HG02870 (cell line): Measurements from ENCODE around the gene HERPUD1.
"Not testable (repeated sequence)": the region's sequence is repeated elsewhere in the genome, so short reads cannot be mapped to it uniquely, and the experiment has no call there.

Experiments
- ATAC-seq: cut with Tn5 transposase; IDR thresholded peaks from one replicate; pipeline ENCODE4 v1.9.1; 2021; ENCODE audit warnings: mild to moderate bottlenecking, moderate library complexity; ENCODE audit not compliant: unreplicated experiment

Gene HERPUD1

GRCh38 chr16:56933828-56934598 is 2.1 kb downstream of the HERPUD1 start:
- no peak for ATAC-seq

- ATAC-seq = not testable (repeated sequence)
Measured at GRCh38 chr16:56934599-56935145, 2.7 kb downstream of the HERPUD1 start.

GRCh38 chr16:56935201-56935600 is 3.3 kb downstream of the HERPUD1 start:
- ATAC-seq = no peak

GRCh38 chr16:56936491-56936890 is 4.5 kb downstream of the HERPUD1 start:
- ATAC-seq = no peak

DNA sequence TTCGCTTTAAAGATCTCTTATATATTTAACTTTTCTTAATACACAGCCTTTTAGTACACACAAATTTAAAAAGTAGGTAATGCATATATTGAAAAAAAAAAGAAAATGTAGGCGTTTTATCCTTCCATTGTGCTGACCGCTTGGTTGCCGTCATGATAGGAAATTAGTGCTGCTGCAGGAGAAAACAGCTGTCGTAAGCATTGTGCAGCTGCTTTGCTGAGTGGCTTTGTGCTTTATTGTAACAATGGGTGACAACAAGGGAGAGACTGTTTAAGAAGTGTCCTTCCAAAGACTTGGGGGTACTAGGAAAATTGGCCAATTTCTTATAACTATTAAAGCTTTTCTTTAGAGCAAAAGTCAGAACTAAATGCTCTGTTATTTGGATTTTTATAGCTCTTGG is 5.0 kb downstream of the HERPUD1 start:
- ATAC-seq = no peak

DNA sequence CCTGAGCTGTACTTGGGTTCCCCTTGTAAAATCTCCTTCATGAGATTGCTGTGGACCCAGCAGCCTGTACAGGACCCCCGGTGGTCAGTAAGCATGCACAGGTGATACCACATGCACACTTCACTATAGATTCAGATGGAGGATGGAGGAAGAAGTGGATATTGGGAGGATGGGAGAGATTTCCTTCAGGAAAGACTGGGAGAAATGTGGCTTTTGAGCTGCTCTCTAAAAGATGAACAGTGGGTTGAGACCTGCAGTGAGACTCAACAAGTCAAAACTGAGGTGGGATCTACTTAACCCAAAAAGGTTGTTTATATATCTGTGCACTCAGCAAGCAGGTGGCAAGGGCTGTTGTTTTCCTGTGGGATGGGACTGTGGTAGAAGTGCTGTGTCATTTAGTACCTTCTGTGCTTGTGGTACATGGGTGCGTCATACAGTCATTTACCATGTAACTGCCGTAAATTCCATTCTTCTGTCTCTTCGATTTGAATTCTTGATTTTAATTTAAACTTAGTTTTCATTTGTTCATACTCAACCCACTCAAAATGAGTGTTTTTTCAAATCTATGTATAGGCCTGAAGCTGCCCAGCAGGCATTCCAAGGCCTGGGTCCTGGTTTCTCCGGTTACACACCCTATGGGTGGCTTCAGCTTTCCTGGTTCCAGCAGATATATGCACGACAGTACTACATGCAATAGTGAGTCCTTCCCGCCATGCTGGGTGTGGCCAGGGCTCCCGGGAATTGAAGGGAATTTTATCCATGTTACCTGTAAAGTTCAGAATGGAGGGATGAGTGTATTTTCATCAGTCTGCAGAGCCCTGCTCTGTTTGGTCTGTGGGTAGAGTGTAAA is 6.9 kb downstream of the HERPUD1 start:
- ATAC-seq = no peak

DNA sequence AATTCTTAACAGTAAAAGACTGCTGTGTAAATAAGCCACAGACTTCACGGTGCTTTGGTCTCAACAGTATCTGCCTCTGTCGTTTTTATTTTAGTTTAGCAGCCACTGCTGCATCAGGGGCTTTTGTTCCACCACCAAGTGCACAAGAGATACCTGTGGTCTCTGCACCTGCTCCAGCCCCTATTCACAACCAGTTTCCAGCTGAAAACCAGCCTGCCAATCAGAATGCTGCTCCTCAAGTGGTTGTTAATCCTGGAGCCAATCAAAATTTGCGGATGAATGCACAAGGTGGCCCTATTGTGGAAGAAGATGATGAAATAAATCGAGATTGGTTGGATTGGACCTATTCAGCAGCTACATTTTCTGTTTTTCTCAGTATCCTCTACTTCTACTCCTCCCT is 7.9 kb downstream of the HERPUD1 start:
- ATAC-seq = no peak

DNA sequence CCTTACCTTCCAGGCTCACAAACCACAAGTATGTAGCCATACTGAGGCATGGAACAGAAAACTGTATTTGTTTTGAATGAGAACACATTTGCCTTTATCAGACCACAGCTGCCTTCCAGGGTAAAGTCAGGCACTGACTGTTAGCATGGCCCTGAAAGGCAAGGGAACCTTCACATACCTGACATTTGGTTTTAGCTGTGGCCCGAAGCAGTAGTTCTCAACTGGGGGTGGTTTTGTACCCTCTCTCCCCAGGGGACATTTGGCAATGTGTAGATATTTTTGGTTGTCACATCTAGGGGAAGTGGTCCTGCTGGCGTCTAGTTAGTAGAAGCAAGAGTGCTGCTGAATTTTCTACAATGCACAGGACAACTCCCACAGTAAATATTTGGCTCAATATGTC is 9.2 kb downstream of the HERPUD1 start:
- ATAC-seq = no peak

DNA sequence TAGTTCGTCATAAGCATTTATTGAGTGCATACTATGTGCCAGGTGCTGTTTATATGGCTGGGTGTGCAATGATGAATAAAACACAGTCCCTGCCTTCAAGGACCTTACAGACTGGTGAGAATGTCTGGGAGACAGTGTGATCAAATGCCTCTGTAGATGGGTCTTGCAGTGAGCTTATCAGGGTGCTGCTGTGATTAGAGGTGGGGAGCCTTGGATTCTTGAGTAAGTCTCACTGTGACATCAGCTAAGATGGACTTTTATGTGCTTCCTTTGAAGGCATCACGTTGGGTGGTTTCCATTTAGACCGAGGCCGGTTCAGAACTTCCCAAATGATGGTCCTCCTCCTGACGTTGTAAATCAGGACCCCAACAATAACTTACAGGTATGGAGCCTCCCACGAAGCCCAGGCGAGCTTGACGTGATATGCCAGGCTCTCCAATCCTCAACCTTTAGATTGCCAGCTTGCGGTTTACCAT is 10.0 kb downstream of the HERPUD1 start:
- no peak for ATAC-seq

DNA sequence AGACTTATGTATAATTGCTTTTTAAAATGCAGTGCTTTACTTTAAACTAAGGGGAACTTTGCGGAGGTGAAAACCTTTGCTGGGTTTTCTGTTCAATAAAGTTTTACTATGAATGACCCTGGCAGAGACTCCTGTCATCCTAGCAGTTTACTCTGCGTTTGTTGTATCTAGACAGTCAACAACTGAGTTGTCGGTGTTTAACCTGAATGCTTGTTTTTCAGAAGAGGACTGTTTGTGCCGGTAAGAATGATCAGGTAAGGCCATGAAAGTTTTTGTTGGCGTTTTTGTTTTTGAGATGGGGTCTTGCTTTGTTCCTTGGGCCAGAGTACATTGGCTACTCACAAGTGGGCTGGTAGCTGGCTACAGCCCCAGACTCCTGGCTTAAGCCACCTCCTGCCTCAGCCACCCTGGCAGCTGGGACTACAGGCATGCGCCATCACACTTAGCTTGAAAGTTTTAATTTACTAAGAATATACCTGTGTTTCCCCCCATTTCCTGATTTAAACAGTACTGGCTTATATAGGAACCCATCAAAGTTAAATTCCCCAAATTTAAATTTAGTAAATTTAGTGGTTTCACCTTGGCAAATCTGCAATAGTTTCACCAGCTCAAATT is 11.9 kb downstream of the HERPUD1 start:
- no peak for ATAC-seq

GRCh38 chr16:56944954-56945839 is 13.3 kb downstream of the HERPUD1 start:
- peak; percentile 43 for ATAC-seq

GRCh38 chr16:56945847-56946527 is 14.0 kb downstream of the HERPUD1 start:
- ATAC-seq = no peak

GRCh38 chr16:56946767-56947603 is 15.0 kb downstream of the HERPUD1 start:
- no peak for ATAC-seq

DNA sequence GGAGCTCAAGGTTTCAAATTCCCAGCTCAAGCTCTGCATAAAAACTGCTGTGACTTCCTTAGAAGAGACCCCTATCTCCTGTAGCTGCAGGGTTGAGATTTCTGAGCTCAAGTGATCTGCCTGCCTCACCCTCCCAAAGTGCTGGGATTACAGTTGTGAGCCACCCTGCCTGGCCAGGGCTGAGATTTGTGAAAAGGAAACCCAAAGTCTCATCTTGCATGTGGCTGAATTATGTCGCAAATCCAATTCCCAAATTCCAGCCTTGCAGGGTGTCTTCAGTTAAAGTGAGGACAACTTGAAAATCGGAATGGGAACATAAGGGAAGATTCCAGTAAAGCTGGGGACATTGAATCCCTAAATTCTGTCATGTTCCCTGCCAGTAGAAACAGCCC is 15.7 kb downstream of the HERPUD1 start:
- no peak for ATAC-seq

- ATAC-seq = no peak
Measured at GRCh38 chr16:56948234-56948633, 16.3 kb downstream of the HERPUD1 start.

DNA sequence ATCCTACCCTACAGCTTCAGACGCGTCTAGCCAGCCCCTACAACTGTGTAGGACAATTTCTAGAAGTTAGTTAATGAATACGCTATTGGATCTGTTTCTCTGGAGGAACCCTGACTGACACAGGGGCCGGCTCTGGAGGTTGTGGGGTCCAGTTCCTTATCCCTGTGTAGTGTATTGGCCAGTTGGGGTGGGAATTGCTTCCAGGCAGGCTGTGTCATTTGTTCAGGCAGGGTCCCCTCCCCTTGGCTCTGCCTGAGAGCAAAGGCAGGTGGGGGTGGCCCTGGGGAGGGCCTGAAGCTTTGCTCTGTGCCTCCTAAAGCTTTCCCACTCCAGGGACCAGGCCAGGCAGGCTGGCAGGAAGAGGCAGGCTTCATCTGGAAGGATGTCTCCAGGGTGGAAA is 18.1 kb downstream of the HERPUD1 start:
- ATAC-seq = no peak

- no peak for ATAC-seq
Measured at GRCh38 chr16:56950455-56950854, 18.5 kb downstream of the HERPUD1 start.

- peak; percentile 54 for ATAC-seq
Measured at GRCh38 chr16:56950881-56951771, 19.2 kb downstream of the HERPUD1 start.
